ENCODE results near the gene KAZALD1. TPM values are rescaled to one million over a fixed set of nuclear protein-coding genes. Genes with fewer than 3 reads are reported as not detected.
A peak's percentile ranks its signal among the peaks of the same experiment; 100 is the strongest.

The KAZALD1 gene
- polyA plus RNA-seq, 2 of the 4 experiments (the other 2 are of a cell fraction): 4.3 to 4.5 TPM

DNA sequence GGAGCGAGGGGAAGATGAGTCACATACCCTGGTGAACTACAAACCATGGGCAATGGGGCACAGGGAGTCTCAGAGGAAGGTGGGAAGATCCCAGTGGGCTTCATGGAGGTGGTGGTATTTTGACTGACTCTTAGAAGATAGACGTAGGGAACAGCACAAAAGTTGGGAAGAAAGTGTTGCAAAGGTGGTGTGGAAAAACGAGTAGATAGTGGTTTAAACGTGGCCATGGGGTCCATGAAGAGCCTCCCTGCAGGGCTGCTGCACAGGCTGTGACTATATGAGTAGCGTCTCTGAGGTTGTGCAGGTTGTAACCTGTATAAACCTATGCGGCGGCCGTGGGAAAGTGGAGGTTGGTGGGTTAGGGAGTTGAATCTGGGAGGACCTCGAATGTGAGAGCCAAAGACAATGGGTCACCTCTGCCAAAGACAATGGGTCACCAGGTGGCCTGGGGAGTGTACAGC is 48.4 kb upstream of the KAZALD1 start:
- H3K27ac ChIP-seq: peak overlapping the region; percentile 3 to 70; a peak in 4 of 6 replicates
- CTCF ChIA-PET: interaction anchor here (0.7 to 59.3 kb wide), 15 partner anchors 17 to 477 kb away, joined by 3 to 2364 read pairs (median 5); partner anchors contain the start of genes KAZALD1, LZTS2, MRPL43 and PDZD7
- POLR2A ChIA-PET: no interaction called here

DNA sequence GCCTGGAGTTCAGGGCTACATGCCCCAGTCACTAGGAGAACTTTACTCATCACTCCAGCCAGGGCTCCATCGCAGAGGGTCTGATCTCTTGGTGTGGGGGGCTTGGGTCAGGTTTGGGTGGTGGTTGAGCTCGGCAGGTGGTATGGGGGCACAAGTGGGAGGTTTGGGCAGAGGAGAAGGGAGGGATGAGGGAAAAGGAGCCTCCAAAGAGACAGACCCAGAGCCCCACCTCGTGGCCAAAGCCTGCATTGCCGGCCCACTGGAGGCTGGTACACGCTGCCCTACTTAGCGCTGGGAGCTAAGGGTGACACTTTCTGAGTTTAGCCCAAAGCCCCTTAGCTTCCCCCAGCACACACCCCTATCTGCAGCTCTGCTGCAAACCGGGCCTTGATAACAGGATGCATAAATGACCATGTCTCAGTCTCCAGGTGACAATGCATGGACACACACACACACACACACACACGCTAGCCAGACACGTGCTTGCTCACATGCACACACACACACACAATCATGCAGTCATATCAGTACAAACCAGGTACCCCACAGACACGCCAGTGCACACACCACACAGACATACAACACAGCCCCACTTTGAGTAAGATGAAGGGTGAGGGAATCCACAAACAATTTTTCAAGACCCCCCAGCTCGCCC is 47.4 kb upstream of the KAZALD1 start:
- Histone ChIP-seq H3K4me1 (peaks cover 32% of the 10 kb centered on the region), H3K4me2 (peak overlapping the region; percentile 9; the same call in 2 of the 3 replicates)
- peak; percentile 71 to 82 for DNase-seq (ENCODE audit: low read depth in 1 of 2, low spot score in 1 of 2)

More for the DNA sequence above, 48.4 kb upstream of the KAZALD1 start:
- Histone ChIP-seq H3K4me3 (no peak overlapping the region), H3K9me3 (no peaks in the 10 kb centered on the region), H3K4me1 (peaks cover 32% of the 10 kb centered on the region), H3K4me2 (peak overlapping the region; percentile 51)
- ATAC-seq (no peak), DNase-seq (ENCODE audit: low read depth in 1 of 2, low spot score in 1 of 2) (no peak), FAIRE-seq (no peak)
- 49% methylated on average over 9 of the region's 9 CpGs for whole genome bisulfite sequencing (ENCODE audit: missing lambda C conversion rate)
- TF ChIP-seq ZFP36 (IDR thresholded peaks at IDR 0.05; ENCODE audit: borderline replicate concordance, partially characterized antibody) (peak; percentile 87), ZC3H11A (IDR thresholded peaks at IDR 0.05) (no peak), FOSB (CRISPR knock-in tag; IDR thresholded peaks at IDR 0.05) (no peak), ZSCAN20 (CRISPR knock-in tag; IDR thresholded peaks at IDR 0.05) (no peak), FOXS1 (CRISPR knock-in tag; IDR thresholded peaks at IDR 0.05) (no peak), SMC3 (IDR thresholded peaks at IDR 0.05) (no peak), SREBF2 (IDR thresholded peaks at IDR 0.05) (no peak)
- TF ChIP-seq, protein P1, sequence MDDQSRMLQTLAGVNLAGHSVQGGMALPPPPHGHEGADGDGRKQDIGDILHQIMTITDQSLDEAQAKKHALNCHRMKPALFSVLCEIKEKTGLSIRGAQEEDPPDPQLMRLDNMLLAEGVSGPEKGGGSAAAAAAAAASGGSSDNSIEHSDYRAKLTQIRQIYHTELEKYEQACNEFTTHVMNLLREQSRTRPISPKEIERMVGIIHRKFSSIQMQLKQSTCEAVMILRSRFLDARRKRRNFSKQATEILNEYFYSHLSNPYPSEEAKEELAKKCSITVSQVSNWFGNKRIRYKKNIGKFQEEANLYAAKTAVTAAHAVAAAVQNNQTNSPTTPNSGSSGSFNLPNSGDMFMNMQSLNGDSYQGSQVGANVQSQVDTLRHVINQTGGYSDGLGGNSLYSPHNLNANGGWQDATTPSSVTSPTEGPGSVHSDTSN (IDR thresholded peaks at IDR 0.05): no peak

DNA sequence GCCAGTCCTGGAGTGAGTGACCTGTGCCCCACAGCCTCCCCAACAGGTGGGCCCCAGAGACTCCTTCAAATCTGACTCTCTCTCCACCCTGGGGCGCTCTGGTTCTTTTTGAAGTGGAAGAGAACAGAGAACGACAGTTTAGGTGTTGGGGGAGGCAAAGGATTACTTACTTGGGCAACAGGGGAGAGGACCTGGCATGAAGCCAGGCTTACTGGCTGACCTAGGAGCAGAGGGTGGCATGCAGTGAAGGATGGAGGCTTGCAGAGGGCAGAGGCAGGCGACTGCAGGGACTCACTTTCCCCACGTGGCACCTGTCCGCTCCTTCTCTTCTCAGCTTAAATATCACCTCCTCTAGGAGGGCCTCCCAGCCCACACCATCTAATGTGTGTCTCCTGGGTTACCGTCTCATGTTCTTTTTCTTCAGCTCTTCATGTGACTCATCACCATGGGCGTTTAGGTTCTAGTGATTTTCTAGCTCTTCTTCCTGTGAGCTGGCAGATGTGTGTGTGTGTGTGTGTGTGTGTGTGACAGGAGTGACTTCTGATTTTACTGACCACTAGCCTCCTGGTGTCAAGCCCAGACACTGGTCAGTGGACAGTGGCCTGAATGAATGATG is 46.7 kb upstream of the KAZALD1 start:
- 44% methylated on average over 6 of the region's 7 CpGs for WGBS (ENCODE audit: missing lambda C conversion rate)

More for the DNA sequence above, 47.4 kb upstream of the KAZALD1 start:
- Histone ChIP-seq H3K27ac (peak overlapping the region in 1 of 2 experiments; percentile 66; a peak in 3 of 6 replicates), H3K4me3 (no peak overlapping the region), H3K9me3 (no peaks in the 10 kb centered on the region)
- FAIRE-seq (no peak), ATAC-seq (peak; percentile 30 to 63; a peak in 3 of 6 replicates)
- ChIA-PET POLR2A (interaction anchor here (1.3 to 1.6 kb wide), 3 partner anchors 17 to 27 kb away, joined by 4 to 5 read pairs (median 5); partner anchors contain the start of genes MRPL43, PDZD7, SFXN3 and TWNK), CTCF (interaction anchor here (0.7 to 59.3 kb wide), 25 partner anchors 18 to 919 kb away, joined by 3 to 2364 read pairs (median 3); partner anchors contain the start of genes KAZALD1, LZTS2, MRPL43 and PDZD7)
- 21% methylated on average over 11 of the region's 11 CpGs for WGBS (ENCODE audit: missing lambda C conversion rate)
- no peak for TF ChIP-seq SREBF2 (IDR thresholded peaks at IDR 0.05)
- TF ChIP-seq, protein P2, sequence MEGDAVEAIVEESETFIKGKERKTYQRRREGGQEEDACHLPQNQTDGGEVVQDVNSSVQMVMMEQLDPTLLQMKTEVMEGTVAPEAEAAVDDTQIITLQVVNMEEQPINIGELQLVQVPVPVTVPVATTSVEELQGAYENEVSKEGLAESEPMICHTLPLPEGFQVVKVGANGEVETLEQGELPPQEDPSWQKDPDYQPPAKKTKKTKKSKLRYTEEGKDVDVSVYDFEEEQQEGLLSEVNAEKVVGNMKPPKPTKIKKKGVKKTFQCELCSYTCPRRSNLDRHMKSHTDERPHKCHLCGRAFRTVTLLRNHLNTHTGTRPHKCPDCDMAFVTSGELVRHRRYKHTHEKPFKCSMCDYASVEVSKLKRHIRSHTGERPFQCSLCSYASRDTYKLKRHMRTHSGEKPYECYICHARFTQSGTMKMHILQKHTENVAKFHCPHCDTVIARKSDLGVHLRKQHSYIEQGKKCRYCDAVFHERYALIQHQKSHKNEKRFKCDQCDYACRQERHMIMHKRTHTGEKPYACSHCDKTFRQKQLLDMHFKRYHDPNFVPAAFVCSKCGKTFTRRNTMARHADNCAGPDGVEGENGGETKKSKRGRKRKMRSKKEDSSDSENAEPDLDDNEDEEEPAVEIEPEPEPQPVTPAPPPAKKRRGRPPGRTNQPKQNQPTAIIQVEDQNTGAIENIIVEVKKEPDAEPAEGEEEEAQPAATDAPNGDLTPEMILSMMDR (IDR thresholded peaks at IDR 0.05): peak; percentile 79
- TF ChIP-seq SMC3 (IDR thresholded peaks at IDR 0.05): peak; percentile 61
- peak; percentile 83 to 86 for TF ChIP-seq RAD21 (conservative IDR thresholded peaks at IDR 0.05 in 1 of 2, IDR thresholded peaks at IDR 0.05 in 1 of 2)
- no peak for TF ChIP-seq CEBPB (IDR thresholded peaks at IDR 0.05)
- TF ChIP-seq MYC (IDR thresholded peaks at IDR 0.05; ENCODE audit: borderline replicate concordance, low read length): peak; percentile 53; the same call in 1 of the 2 replicates

More for the DNA sequence above, 46.7 kb upstream of the KAZALD1 start:
- FAIRE-seq: no peak
- H3K9me3 ChIP-seq: no peaks in the 10 kb centered on the region
- ChIA-PET POLR2A (interaction anchor here (0.9 to 1.6 kb wide), 4 partner anchors 9 to 28 kb away, joined by 4 to 5 read pairs (median 4); partner anchors contain the start of genes MRPL43, PDZD7, SFXN3 and TWNK), CTCF (interaction anchor here (0.7 to 59.3 kb wide), 20 partner anchors 18 to 918 kb away, joined by 3 to 2364 read pairs (median 4); partner anchors contain the start of genes KAZALD1, LZTS2, MRPL43 and PDZD7)
- DNase-seq (ENCODE audit: low read depth in 1 of 2, low spot score in 1 of 2): peak in 1 of 2 experiments; percentile 62
- no peak for TF ChIP-seq FOSL2 (IDR thresholded peaks at IDR 0.05)
- TF ChIP-seq FOSL2 (CRISPR knock-in tag; IDR thresholded peaks at IDR 0.05): peak; percentile 41; the same call in 1 of the 2 replicates
- TF ChIP-seq NPAS2 (CRISPR knock-in tag; IDR thresholded peaks at IDR 0.05; ENCODE audit: borderline replicate concordance): no peak
- peak; percentile 86 for TF ChIP-seq ZFP36 (IDR thresholded peaks at IDR 0.05; ENCODE audit: borderline replicate concordance, partially characterized antibody)
- no peak for TF ChIP-seq FOSB (CRISPR knock-in tag; IDR thresholded peaks at IDR 0.05)
- H3K27ac ChIP-seq: peak overlapping the region in 1 of 2 experiments; percentile 44; a peak in 1 of 6 replicates
- no peak for ATAC-seq
- H3K4me1 ChIP-seq: peaks cover 32% of the 10 kb centered on the region
- peak overlapping the region; percentile 7; the same call in 2 of the 3 replicates for H3K4me2 ChIP-seq
- no peak overlapping the region for H3K4me3 ChIP-seq
